Mucosa of gallbladder (tissue), 1 donor: Measurements from ENCODE around the gene CEACAM20. TPM values are rescaled to one million over a fixed set of nuclear protein-coding genes. Genes with fewer than 3 reads are reported as not detected.
"Not testable (repeated sequence)": the region's sequence is repeated elsewhere in the genome, so short reads cannot be mapped to it uniquely, and the experiment has no call there.

Source experiments
- DNase-seq: peaks from one replicate; pipeline ENCODE4 v3.0.0-alpha.2; 2020; ENCODE audit warnings: low spot score
- total RNA-seq: library from RNA; stranded (reverse); gene quantifications from one replicate; pipeline ENCODE4 v1.2.1, GENCODE V29; 2021
- donor health status: DM: no; HTN: no; CAD: no.

The CEACAM20 gene
- total RNA-seq, 1 donor from 2014 or later, result 0.12 TPM

DNA sequence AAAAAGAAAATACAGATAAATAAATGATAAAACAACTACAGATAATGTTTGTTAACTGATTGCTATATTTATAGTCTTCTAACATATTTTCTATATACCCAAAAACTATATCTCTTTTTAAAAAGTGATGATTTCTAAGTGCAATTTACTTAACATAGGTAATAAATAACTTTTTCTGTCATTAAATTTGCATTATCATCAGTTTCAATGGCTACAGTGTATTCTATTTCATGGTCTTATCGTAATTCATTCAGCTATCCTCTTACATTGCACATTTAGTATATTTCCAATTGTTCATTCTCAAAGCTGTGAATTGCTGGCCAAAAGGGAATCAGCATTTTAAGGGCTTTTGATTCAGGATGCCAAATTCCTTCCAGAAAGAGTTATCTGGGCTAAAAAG lies 32.8 kb downstream of the CEACAM20 start:
- no peak for DNase-seq

DNA sequence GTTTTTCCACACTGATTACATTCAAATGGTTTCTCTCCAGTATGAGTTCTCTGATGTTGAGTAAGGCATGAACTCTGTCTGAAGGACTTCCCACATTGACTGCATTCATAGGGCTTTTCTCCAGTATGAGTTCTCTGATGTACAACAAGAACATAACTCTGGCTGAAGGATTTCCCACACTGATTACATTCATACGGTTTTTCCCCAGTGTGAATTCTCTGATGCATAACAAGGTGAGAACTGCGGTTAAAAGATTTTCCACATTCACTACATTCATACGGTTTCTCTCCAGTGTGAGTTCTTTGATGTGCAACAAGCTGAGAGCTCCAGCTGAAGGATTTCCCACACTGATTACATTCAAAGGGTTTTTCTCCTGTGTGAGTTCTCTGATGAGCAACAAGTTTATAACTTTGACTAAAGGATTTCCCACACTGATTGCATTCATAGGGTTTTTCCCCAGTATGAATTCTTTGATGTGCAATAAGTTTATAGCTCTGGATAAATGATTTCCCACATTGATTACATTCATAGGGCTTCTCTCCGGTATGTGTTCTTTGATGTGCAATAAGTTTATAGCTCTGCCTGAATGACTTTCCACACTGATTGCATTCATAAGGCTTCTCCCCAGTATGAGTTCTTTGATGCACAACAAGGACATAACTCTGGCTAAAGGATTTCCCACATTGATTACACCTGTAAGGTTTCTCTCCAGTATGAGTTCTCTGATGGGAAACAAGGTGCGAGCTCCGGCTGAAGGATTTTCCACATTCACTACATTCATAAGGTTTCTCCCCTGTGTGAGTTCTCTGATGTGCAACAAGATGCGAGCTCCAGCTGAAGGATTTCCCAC lies 52.7 kb downstream of the CEACAM20 start:
- DNase-seq, result no peak

DNA sequence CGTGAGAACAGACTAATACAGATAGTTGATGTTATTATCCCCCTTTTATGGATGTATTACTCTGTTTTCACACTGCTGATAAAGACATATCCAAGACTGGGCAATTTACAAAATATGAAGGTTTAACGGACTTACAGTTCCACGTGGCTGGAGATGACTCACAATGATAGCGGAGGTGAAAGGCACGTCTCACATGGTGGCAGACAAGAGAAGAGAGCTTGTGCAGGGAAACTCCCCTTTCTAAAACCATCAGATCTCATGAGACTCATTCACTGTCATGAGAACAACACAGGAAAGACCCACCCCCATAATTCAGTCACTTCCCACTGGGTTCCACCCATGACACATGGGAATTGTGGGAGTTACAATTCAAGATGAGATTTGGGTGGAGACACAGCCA lies 60.7 kb downstream of the CEACAM20 start:
- not testable (repeated sequence) for DNase-seq

DNA sequence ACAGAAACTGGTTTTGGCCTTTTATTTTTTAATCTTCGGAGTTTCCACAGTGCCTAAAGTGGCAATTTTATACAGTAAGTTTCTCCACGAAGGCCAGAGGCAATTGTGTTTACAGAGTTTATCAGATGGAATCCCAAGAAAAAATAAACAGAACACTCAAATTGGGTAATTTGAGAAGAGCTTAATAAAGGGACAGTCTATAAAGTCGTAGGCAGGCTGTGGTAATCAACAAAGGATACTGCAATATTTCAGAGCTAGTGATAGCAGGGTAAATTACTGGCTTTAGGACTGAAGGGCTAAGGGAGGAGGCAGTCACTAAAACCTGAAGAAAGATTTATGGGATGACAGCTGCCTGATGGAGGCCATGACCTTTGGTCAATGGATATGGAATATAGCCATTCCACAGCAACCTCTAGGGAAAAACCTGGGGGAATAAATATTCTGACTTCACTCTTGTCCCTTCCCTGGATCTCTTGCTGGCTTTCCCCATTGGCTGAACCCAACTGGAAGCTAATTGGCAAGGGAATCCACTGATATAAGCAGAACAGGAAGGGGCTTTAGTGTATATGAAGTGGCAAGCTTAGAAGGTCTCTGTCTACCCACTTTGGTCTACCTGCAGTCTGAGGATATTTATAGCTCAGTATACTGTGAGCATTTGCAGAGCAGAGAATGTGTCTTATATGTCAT lies 66.7 kb downstream of the CEACAM20 start:
- not testable (repeated sequence) for DNase-seq

Other genes starting within 250 kb of the CEACAM20 start
- gene ZNF235, start 224.7 kb downstream of the CEACAM20 start, total RNA-seq, result 6.8 TPM
- gene ZNF112, start 173.0 kb downstream of the CEACAM20 start, total RNA-seq, result 6.0 TPM
- 5.5 TPM for gene ZNF285, start 128.1 kb downstream of the CEACAM20 start, total RNA-seq
- 7.3 TPM for gene ZNF229, start 81.2 kb downstream of the CEACAM20 start, total RNA-seq
- gene ZNF180, start 29.2 kb downstream of the CEACAM20 start, total RNA-seq, result 8.2 TPM
- gene IGSF23, start 83.9 kb upstream of the CEACAM20 start, total RNA-seq, result not detected
- 42.8 TPM for gene PVR, start 114.2 kb upstream of the CEACAM20 start, total RNA-seq
- gene CEACAM19, start 141.8 kb upstream of the CEACAM20 start, total RNA-seq, result 10.9 TPM
- gene CEACAM16, start 169.5 kb upstream of the CEACAM20 start, total RNA-seq, result 0.12 TPM
- gene BCL3, start 219.0 kb upstream of the CEACAM20 start, total RNA-seq, result 44.3 TPM
- 47.4 TPM for gene CBLC, start 248.2 kb upstream of the CEACAM20 start, total RNA-seq